H7 (cell line): ENCODE results near the gene FARS2. TPM values are rescaled to one million over a fixed set of nuclear protein-coding genes. Genes with fewer than 3 reads are reported as not detected.
"Not testable (repeated sequence)": the region's sequence is repeated elsewhere in the genome, so short reads cannot be mapped to it uniquely, and the experiment has no call there.

ENCODE experiments used
- DNase-seq: peaks from one replicate; pipeline ENCODE4 v3.0.0; 2012
- H3K27me3 ChIP-seq: 2 replicates; pipeline ENCODE4 v1.6.0; 2011; ENCODE audit warnings: mild to moderate bottlenecking, low read length; ENCODE audit not compliant: control insufficient read depth, insufficient read depth
- H3K36me3 ChIP-seq: replicated peaks from 2 replicates; pipeline ENCODE4 v1.5.1; 2011; ENCODE audit warnings: low read length; ENCODE audit not compliant: control insufficient read depth, insufficient read depth
- H3K4me3 ChIP-seq: 2 replicates; pipeline ENCODE4 v1.5.1; 2011; ENCODE audit warnings: low read depth, mild to moderate bottlenecking, control low read depth, low read length, moderate library complexity; ENCODE audit not compliant: insufficient read depth
- total RNA-seq: library from RNA; depleted of rRNA; stranded (reverse); fragments of >200 nt; shearing (Covaris generic); gene quantifications from 2 replicates; pipeline ENCODE4 v1.2.3, GENCODE V29; 2014

FARS2 gene
- total RNA-seq, 1 experiment from 2014 or later, result 27.1 TPM

- H3K4me3 ChIP-seq, result no peak overlapping the region
- no peak for DNase-seq
- no peaks in the 10 kb centered on the region for H3K36me3 ChIP-seq
- no peaks in the 10 kb centered on the region for H3K27me3 ChIP-seq
Measured at GRCh38 chr6:5674141-5674540, 412.8 kb downstream of the FARS2 start.

- no peaks in the 10 kb centered on the region for H3K36me3 ChIP-seq
- H3K4me3 ChIP-seq, result no peak overlapping the region
- DNase-seq, result no peak
- H3K27me3 ChIP-seq, result no peaks in the 10 kb centered on the region
Measured at GRCh38 chr6:5674721-5675120, 413.4 kb downstream of the FARS2 start.

GRCh38 chr6:5676701-5677100 lies 415.4 kb downstream of the FARS2 start:
- no peak overlapping the region for H3K4me3 ChIP-seq
- no peaks in the 10 kb centered on the region for H3K27me3 ChIP-seq
- no peaks in the 10 kb centered on the region for H3K36me3 ChIP-seq
- DNase-seq, result no peak

GRCh38 chr6:5677219-5678000 lies 416.1 kb downstream of the FARS2 start:
- no peaks in the 10 kb centered on the region for H3K36me3 ChIP-seq
- DNase-seq, result no peak
- no peak overlapping the region for H3K4me3 ChIP-seq
- no peaks in the 10 kb centered on the region for H3K27me3 ChIP-seq

GRCh38 chr6:5679270-5679669 lies 418.0 kb downstream of the FARS2 start:
- Histone ChIP-seq H3K27me3 (no peaks in the 10 kb centered on the region), H3K36me3 (no peaks in the 10 kb centered on the region), H3K4me3 (no peak overlapping the region)
- no peak for DNase-seq

- Histone ChIP-seq H3K4me3 (no peak overlapping the region), H3K36me3 (no peaks in the 10 kb centered on the region), H3K27me3 (no peaks in the 10 kb centered on the region)
- no peak for DNase-seq
Measured at GRCh38 chr6:5679691-5680090, 418.4 kb downstream of the FARS2 start.

DNA sequence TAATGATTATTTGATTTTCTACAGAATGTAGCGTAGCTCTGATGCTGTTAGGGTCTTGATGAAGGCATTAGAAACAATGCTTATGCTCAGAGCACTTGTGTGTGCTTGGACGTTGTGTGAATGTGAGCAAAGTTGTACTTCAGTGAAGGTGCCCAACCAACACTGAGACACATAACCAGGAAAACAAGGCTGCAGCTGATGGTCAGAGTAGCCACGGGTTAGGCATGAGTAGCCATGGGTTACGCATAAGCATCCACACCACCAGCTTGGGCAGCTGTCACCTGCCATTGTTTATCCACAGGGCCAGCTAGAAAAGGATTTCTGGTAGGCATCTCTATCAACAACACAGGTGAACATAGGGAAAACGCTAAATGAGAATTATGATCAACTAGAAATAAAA lies 418.8 kb downstream of the FARS2 start:
- peak; percentile 31 for DNase-seq
- no peaks in the 10 kb centered on the region for H3K27me3 ChIP-seq

DNA sequence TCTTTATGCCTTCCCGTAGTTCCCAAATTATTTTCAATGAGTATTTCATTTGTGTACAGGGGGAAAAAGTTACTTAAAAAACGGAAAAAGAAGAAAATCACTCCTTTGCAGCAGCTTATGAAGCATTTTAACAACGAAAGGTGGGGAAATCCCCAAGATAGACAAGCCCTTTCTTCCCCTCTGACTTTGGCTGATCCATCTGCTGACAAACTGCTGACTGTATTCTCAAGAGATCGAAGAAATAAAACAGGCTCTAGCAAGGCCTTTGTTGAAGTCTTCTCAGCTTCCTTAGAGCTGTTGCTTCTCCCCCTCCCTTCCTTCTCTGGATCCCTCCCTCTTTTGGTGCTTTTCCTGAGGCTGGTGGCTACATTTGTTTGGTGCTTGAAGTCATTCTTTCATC lies 420.2 kb downstream of the FARS2 start:
- H3K36me3 ChIP-seq, result no peaks in the 10 kb centered on the region
- H3K4me3 ChIP-seq, result no peak overlapping the region
- no peaks in the 10 kb centered on the region for H3K27me3 ChIP-seq
- peak; percentile 29 for DNase-seq

More for the DNA sequence above, 418.8 kb downstream of the FARS2 start:
- no peak overlapping the region for H3K4me3 ChIP-seq
- no peaks in the 10 kb centered on the region for H3K36me3 ChIP-seq

- DNase-seq, result no peak
- no peak overlapping the region for H3K4me3 ChIP-seq
- H3K27me3 ChIP-seq, result no peaks in the 10 kb centered on the region
- H3K36me3 ChIP-seq, result no peaks in the 10 kb centered on the region
Measured at GRCh38 chr6:5682530-5682929, 421.2 kb downstream of the FARS2 start.

- not testable (repeated sequence) for H3K36me3 ChIP-seq, H3K27me3 ChIP-seq, H3K4me3 ChIP-seq, DNase-seq
Measured at GRCh38 chr6:5683747-5684146, 422.4 kb downstream of the FARS2 start.

DNA sequence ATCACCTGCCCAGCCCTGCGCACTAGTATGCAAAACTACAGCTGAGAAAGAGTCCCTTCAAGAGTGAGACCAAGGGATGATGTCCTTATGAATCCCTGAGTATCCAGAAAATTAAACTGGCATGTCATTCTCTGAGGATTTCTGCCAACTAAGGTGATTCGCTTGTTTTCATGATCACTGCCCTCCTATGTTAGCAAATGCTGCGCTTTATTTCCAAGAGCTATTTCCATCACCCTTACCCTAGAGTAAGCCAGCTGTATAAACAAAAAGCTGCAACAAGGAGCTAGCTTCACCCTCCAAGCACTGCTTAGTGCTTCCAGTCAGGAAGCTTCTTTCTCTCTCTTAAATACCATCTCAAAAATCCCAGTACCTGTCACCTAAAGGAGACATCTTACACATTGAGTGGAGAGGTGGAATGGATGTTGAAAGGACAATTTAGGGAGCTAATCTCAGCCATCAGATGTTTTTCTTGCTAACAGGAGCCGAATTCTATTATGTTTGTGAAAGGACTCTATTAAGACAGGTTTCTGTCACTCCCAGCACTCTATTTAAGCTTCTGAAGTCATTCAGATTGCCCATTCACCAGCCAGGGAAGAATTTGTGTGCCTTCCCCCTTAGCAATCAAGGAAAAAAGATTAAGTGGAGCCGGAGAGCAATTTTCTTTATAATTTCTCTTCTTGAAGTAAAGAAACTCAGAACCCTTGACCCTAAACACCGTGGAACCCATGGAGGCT lies 423.2 kb downstream of the FARS2 start:
- no peak overlapping the region for H3K4me3 ChIP-seq
- H3K27me3 ChIP-seq, result no peaks in the 10 kb centered on the region
- no peaks in the 10 kb centered on the region for H3K36me3 ChIP-seq
- no peak for DNase-seq

DNA sequence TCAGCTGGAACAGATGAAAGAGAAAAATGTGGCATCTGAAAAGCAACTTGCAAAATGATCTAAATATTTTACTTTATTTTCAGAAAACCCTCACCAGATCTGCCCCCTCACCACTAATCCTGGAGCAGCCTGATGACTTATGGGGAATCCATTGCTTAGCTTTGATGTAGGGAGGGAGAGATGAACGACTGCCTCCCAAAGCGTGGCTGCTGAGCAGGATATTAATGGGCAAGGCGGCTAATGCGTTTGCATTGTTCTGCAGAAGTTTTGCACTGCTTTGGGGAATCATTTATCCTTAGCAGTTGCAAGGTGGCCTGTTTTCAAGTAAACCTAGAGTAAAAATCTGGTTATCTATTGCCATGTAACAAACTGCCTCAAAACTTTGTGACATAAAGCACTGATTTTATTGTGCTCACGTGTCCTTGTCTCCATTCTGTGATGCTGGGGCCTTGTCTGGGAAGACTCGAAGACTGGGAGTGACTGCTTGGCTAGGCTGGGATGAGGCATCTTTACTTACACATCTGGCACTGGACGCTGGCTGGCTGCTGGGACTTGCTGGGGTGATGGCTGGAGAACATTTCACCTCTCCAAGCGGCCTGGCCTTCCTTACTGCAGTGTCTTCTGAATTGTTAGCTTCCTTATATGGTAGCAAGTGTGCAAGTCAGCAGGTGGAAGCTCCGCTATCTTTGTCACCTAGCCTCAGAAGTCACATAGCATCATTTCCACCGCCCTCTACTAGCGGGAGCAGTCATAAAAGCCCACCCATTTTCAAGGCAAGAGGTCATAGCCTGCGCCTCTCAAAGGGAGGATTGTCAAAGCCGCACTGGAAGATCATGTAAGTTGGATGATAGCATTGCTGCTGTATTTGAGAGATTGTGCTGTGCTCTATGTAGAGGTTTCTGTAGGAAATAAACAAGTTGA lies 432.2 kb downstream of the FARS2 start:
- Histone ChIP-seq H3K27me3 (no peaks in the 10 kb centered on the region), H3K36me3 (no peaks in the 10 kb centered on the region)
- DNase-seq, result no peak

GRCh38 chr6:5695260-5696245 lies 434.2 kb downstream of the FARS2 start:
- Histone ChIP-seq H3K36me3 (no peaks in the 10 kb centered on the region), H3K4me3 (no peak overlapping the region), H3K27me3 (no peaks in the 10 kb centered on the region)
- no peak for DNase-seq

More for the DNA sequence above, 432.2 kb downstream of the FARS2 start:
- no peak overlapping the region for H3K4me3 ChIP-seq
